MM.1S (cell line): ENCODE results near the gene CFAP298.

Experiments used
- EZH2 ChIP-seq: fragments of 300-600 bp; sonication (generic); optimal IDR thresholded peaks from 2 replicates; pipeline ENCODE3; 2017; ENCODE audit warnings: low read depth, mild to moderate bottlenecking, antibody characterized with exemption, low read length, mixed read lengths
- EZH2phosphoT487 ChIP-seq: fragments of 300-600 bp; sonication (generic); IDR thresholded peaks from 2 replicates; pipeline ENCODE4 v1.6.1; 2018; ENCODE audit warnings: antibody characterized with exemption, low read length
- TF ChIP-seq, protein P1 (sequence below): fragments of 300-600 bp; sonication (generic); IDR thresholded peaks from 2 replicates; pipeline ENCODE4 v1.5.1; 2016; ENCODE audit warnings: antibody characterized with exemption, low read length, mixed read lengths

DNA sequence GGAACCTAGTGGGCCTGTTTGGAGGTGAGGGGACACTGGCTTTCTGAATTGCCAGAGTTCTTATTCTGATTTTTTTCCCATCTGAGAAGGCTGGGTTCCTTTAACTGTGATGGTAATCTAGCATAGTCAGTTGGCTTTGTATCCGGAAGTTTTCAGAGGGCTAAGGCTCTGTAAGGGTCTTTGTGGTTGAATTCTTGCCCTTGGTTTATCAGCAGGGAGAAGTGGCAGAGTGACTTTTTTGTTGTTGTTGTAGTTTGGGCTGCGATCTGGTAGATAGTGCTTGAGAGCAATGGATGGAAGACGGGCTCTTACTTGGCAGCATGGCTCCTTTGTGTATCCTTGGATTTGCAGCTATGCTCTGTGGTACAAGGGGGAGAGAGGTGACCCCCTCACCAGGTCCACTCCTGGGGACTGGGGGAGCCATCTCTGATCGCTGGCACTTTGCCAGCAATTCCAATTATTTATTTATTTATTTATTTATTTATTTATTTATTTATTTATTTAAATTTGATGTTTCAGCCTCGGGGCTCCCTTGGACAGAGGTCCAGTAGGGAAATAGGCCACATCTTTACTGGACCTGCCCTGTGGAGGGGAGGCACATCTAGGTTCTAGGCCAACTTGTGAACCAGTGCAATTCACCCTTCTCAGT is 45.3 kb downstream of the CFAP298 start:
- TF ChIP-seq EZH2, result no peak
- TF ChIP-seq, protein P1, sequence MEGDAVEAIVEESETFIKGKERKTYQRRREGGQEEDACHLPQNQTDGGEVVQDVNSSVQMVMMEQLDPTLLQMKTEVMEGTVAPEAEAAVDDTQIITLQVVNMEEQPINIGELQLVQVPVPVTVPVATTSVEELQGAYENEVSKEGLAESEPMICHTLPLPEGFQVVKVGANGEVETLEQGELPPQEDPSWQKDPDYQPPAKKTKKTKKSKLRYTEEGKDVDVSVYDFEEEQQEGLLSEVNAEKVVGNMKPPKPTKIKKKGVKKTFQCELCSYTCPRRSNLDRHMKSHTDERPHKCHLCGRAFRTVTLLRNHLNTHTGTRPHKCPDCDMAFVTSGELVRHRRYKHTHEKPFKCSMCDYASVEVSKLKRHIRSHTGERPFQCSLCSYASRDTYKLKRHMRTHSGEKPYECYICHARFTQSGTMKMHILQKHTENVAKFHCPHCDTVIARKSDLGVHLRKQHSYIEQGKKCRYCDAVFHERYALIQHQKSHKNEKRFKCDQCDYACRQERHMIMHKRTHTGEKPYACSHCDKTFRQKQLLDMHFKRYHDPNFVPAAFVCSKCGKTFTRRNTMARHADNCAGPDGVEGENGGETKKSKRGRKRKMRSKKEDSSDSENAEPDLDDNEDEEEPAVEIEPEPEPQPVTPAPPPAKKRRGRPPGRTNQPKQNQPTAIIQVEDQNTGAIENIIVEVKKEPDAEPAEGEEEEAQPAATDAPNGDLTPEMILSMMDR, result no peak
- no peak for TF ChIP-seq EZH2phosphoT487
